Muscle layer of duodenum (tissue), 2 donors: Measurements from ENCODE around the gene TARS2.
A peak's percentile ranks its signal among the peaks of the same experiment; 100 is the strongest.

Source experiments
- H3K27ac ChIP-seq: one replicate; pipeline ENCODE4 v1.7.0; 2013; ENCODE audit warnings: mild to moderate bottlenecking, low read length
- H3K27me3 ChIP-seq: one replicate; pipeline ENCODE4 v1.7.0; 2013; ENCODE audit warnings: low read depth, mild to moderate bottlenecking, control low read depth, low read length
- H3K36me3 ChIP-seq, 2 donors: one replicate each; pipeline ENCODE4 v1.7.0; 2013; ENCODE audit warnings: low read length in 2 of 2, control low read depth in 1 of 2, mild to moderate bottlenecking in 1 of 2; ENCODE audit not compliant: insufficient read depth in 2 of 2, control insufficient read depth in 1 of 2
- H3K4me1 ChIP-seq, 2 donors: one replicate each; pipeline ENCODE4 v1.7.0; 2013; ENCODE audit warnings: low read length in 2 of 2, mild to moderate bottlenecking in 2 of 2, control low read depth in 1 of 2, moderate library complexity in 1 of 2; ENCODE audit not compliant: insufficient read depth in 2 of 2, control insufficient read depth in 1 of 2
- H3K4me3 ChIP-seq, 2 donors: one replicate each; pipeline ENCODE4 v1.7.0; 2013; ENCODE audit warnings: low read length in 2 of 2, low read depth in 1 of 2, mild to moderate bottlenecking in 1 of 2
- H3K9me3 ChIP-seq, 2 donors: one replicate each; pipeline ENCODE4 v1.7.0; 2013; ENCODE audit warnings: low read length in 2 of 2, control low read depth in 1 of 2, mild to moderate bottlenecking in 1 of 2; ENCODE audit not compliant: control insufficient read depth in 1 of 2
- donor health status: healthy.

Gene TARS2

GRCh38 chr1:150477320-150477719 lies 9.9 kb upstream of the TARS2 start:
- H3K27me3 ChIP-seq, result no peaks in the 10 kb centered on the region
- H3K9me3 ChIP-seq, result no peaks in the 10 kb centered on the region
- peaks cover 0 to 8% of the 10 kb centered on the region in 2 donors for H3K36me3 ChIP-seq
- peaks cover 0 to 5% of the 10 kb centered on the region in 2 donors for H3K4me1 ChIP-seq
- H3K27ac ChIP-seq, result no peak overlapping the region
- no peak overlapping the region for H3K4me3 ChIP-seq

GRCh38 chr1:150477733-150478132 lies 9.5 kb upstream of the TARS2 start:
- H3K27me3 ChIP-seq, result no peaks in the 10 kb centered on the region
- no peaks in the 10 kb centered on the region for H3K9me3 ChIP-seq
- H3K36me3 ChIP-seq, result peaks cover 0 to 4% of the 10 kb centered on the region in 2 donors
- no peak overlapping the region for H3K27ac ChIP-seq
- peaks cover 0 to 5% of the 10 kb centered on the region in 2 donors for H3K4me1 ChIP-seq
- no peak overlapping the region for H3K4me3 ChIP-seq

GRCh38 chr1:150479370-150479769 lies 7.8 kb upstream of the TARS2 start:
- H3K36me3 ChIP-seq, result no peaks in the 10 kb centered on the region
- peaks cover 0 to 5% of the 10 kb centered on the region in 2 donors for H3K4me1 ChIP-seq
- no peak overlapping the region for H3K4me3 ChIP-seq
- H3K27ac ChIP-seq, result no peak overlapping the region
- no peaks in the 10 kb centered on the region for H3K9me3 ChIP-seq
- no peaks in the 10 kb centered on the region for H3K27me3 ChIP-seq

GRCh38 chr1:150479927-150480352 lies 7.3 kb upstream of the TARS2 start:
- Histone ChIP-seq H3K4me3 (no peak overlapping the region), H3K27ac (no peak overlapping the region), H3K27me3 (no peaks in the 10 kb centered on the region), H3K4me1 (peaks cover 0 to 1% of the 10 kb centered on the region in 2 donors), H3K36me3 (no peaks in the 10 kb centered on the region), H3K9me3 (no peaks in the 10 kb centered on the region)

GRCh38 chr1:150484431-150484830 lies 2.8 kb upstream of the TARS2 start:
- Histone ChIP-seq H3K4me3 (no peak overlapping the region), H3K9me3 (no peaks in the 10 kb centered on the region), H3K36me3 (peaks cover 3 to 5% of the 10 kb centered on the region in 2 donors), H3K27me3 (no peaks in the 10 kb centered on the region), H3K4me1 (peaks cover 6 to 8% of the 10 kb centered on the region in 2 donors), H3K27ac (no peak overlapping the region)

- H3K4me3 ChIP-seq, result no peak overlapping the region
Measured at GRCh38 chr1:150484861-150485260, 2.4 kb upstream of the TARS2 start.

GRCh38 chr1:150487763-150488115 lies 520 bp downstream of the TARS2 start:
- no peaks in the 10 kb centered on the region for H3K9me3 ChIP-seq
- peaks cover 6 to 8% of the 10 kb centered on the region in 2 donors for H3K4me1 ChIP-seq
- peaks cover 18 to 24% of the 10 kb centered on the region in 2 donors for H3K36me3 ChIP-seq
- H3K4me3 ChIP-seq, result peak overlapping the region; percentile 90 to 99
- no peaks in the 10 kb centered on the region for H3K27me3 ChIP-seq
- H3K27ac ChIP-seq, result peak overlapping the region; percentile 77

More at GRCh38 chr1:150484861-150485260, 2.4 kb upstream of the TARS2 start:
- Histone ChIP-seq H3K9me3 (no peaks in the 10 kb centered on the region), H3K4me1 (peaks cover 6 to 8% of the 10 kb centered on the region in 2 donors), H3K36me3 (peaks cover 3 to 6% of the 10 kb centered on the region in 2 donors), H3K27ac (no peak overlapping the region), H3K27me3 (no peaks in the 10 kb centered on the region)

GRCh38 chr1:150493175-150493574 lies 6.0 kb downstream of the TARS2 start:
- no peak overlapping the region for H3K27ac ChIP-seq
- H3K4me3 ChIP-seq, result no peak overlapping the region
- no peaks in the 10 kb centered on the region for H3K9me3 ChIP-seq
- peaks cover under 1 to 2% of the 10 kb centered on the region in 2 donors for H3K4me1 ChIP-seq
- H3K36me3 ChIP-seq, result peaks cover 35 to 59% of the 10 kb centered on the region in 2 donors
- no peaks in the 10 kb centered on the region for H3K27me3 ChIP-seq

GRCh38 chr1:150498342-150498741 lies 11.1 kb downstream of the TARS2 start:
- Histone ChIP-seq H3K9me3 (no peaks in the 10 kb centered on the region), H3K27ac (no peak overlapping the region), H3K4me1 (no peaks in the 10 kb centered on the region), H3K4me3 (no peak overlapping the region), H3K27me3 (no peaks in the 10 kb centered on the region), H3K36me3 (peaks cover 31 to 48% of the 10 kb centered on the region in 2 donors)

- Histone ChIP-seq H3K27ac (no peak overlapping the region), H3K4me3 (no peak overlapping the region), H3K27me3 (no peaks in the 10 kb centered on the region), H3K4me1 (peaks cover 4 to 6% of the 10 kb centered on the region in 2 donors), H3K36me3 (peaks cover 32 to 34% of the 10 kb centered on the region in 2 donors), H3K9me3 (no peaks in the 10 kb centered on the region)
Measured at GRCh38 chr1:150505431-150505830, 18.2 kb downstream of the TARS2 start.

- peaks cover 4 to 6% of the 10 kb centered on the region in 2 donors for H3K4me1 ChIP-seq
- H3K4me3 ChIP-seq, result peak within 1 kb of the TSS; percentile 52 to 53
- no peaks in the 10 kb centered on the region for H3K9me3 ChIP-seq
- peaks cover 29 to 36% of the 10 kb centered on the region in 2 donors for H3K36me3 ChIP-seq
- H3K27ac ChIP-seq, result peak within 1 kb of the TSS; percentile 87
- no peaks in the 10 kb centered on the region for H3K27me3 ChIP-seq
Measured at GRCh38 chr1:150507912-150508864, 21.0 kb downstream of the TARS2 start, which contains the start of gene ECM1. TSS of gene ECM1 (plus strand) at chr1:150508109. CDS start at chr1:150508210, 101 bp downstream.
